ENCODE results near the gene CNIH3.
A peak's percentile ranks its signal among the peaks of the same experiment; 100 is the strongest.

CNIH3 gene

DNA sequence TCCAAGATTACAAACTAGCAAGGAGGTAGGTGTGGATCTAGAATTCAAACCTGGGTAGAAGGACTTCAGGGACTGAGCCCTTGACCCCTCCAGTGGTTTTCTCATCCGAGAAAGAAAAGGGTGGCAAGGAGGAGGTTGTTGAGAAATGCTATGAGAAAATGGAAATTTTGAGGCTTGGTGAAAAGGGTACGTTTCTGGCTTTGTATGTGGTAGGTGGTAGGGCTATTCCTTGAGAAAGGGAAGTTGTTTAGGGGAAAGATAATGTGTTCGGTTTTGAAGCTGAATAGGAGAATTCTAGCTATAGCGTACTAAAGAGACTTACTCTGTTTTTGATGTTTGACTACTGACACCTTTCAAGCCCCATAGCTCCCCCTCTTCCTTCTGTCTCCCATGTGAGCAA is 133.8 kb downstream of the CNIH3 start:
- peak; percentile 47 for DNase-seq

- no peak for DNase-seq
Observed at GRCh38 chr1:224751624-224752311, 135.7 kb downstream of the CNIH3 start.

DNA sequence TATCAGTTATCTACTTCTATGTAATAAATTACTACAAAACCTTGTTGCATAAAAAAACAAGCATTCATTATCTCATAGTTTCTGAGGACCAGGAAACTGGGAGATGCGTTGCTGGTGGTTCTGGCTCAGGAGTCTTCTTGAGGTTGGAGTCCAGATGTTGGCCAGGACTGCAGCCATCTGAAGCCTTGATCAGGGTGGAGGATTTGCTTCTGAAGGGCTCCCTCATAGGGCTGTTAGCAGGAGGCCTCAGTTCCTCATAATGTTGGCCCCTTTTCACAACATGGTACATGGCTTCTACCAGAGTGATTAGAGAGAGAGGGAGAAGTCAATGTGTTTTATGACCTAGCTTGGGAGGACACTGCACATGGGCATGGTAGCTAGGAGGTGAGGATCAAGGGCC is 137.4 kb downstream of the CNIH3 start:
- peak; percentile 43 for DNase-seq

GRCh38 chr1:224755586-224755985 is 139.5 kb downstream of the CNIH3 start:
- no peak for DNase-seq

DNA sequence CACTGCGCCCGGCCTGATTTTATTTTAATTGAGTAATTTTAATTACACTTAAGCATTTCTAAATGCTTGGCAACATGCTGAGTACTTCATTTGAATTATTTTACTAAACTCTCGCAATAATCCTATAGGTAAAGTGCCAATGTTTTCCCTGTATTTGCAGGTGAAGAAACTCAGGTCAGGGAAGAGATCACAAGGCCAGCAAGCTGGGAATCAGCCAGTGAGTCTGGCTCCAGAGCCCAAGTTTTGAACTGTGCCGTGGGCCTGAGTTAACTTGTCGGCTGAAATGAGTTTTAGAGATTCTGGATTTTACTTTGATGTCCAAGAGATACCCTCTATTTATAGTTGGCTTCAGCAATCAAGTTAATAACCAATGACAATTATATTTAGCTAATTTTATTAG is 141.4 kb downstream of the CNIH3 start:
- no peak for DNase-seq

GRCh38 chr1:224759135-224759534 is 143.0 kb downstream of the CNIH3 start:
- DNase-seq, result no peak

- DNase-seq, result no peak
Observed at GRCh38 chr1:224759681-224760091, 143.6 kb downstream of the CNIH3 start.

GRCh38 chr1:224760163-224760562 is 144.0 kb downstream of the CNIH3 start:
- no peak for DNase-seq

GRCh38 chr1:224761245-224761644 is 145.1 kb downstream of the CNIH3 start:
- no peak for DNase-seq

DNA sequence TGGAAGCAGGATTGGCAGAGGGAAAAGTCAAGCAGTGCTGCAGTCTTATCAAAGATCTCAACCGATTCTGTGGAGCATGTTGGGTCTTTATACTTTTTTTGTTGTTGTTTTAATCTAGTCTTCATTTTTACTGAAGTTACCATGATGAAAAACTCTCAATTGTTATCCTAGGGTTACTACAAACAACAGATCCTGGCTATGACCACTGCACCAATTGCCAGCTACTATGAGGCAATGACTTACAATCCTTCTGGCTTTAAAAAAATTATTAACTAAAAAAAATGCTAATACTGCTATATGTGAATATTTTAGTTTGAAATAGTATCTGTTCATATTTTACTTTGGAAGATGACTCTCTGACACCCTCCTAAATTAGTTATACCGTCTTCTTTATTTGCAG is 145.9 kb downstream of the CNIH3 start:
- DNase-seq, result no peak

GRCh38 chr1:224762701-224763100 is 146.6 kb downstream of the CNIH3 start:
- DNase-seq, result no peak

- no peak for DNase-seq
Observed at GRCh38 chr1:224763126-224763775, 147.1 kb downstream of the CNIH3 start.

DNA sequence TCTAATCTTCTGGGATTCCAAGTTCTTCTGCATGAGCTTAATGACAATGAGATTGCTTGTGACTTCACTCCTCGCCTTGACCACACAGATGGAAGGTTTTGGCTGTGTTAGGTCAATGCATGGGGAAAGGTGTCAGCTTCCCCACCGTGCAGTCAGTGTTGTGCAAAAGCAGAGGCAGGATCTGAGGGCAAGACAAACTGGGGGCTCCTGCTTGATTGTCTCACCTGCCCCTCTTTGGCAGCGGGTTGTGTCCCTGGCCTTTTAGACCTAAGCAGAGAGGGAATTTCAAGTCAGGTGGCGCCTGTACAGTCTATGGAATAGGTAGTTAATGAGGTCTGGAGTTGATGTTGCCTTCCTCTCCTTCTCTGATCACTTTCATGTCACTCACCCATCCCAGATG is 150.1 kb downstream of the CNIH3 start:
- DNase-seq, result no peak

DNA sequence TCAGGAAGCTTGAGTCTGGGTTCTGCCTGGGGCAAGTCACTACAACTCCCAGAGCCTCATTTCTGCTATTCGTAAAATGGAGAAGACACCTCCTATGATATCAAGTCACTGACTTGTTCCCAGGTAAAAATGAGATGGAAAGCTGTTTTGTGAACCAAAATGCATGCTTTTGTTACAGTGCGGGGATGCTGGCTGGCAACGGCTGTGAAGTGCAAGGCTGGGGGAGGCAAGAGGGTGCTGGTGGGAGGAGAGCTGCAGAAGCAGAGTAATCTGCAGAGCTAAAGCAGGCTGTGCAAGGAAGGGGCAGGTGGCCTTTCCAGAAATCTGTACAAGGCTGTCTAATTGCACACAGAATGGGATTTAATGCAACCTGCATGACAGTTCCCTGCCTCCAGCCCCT is 150.9 kb downstream of the CNIH3 start:
- no peak for DNase-seq

GRCh38 chr1:224767676-224768075 is 151.6 kb downstream of the CNIH3 start:
- DNase-seq, result no peak

- DNase-seq, result no peak
Observed at GRCh38 chr1:224768971-224769370, 152.9 kb downstream of the CNIH3 start.

GRCh38 chr1:224769452-224770335 is 153.6 kb downstream of the CNIH3 start:
- no peak for DNase-seq

- no peak for DNase-seq
Observed at GRCh38 chr1:224770336-224770693, 154.2 kb downstream of the CNIH3 start.

DNA sequence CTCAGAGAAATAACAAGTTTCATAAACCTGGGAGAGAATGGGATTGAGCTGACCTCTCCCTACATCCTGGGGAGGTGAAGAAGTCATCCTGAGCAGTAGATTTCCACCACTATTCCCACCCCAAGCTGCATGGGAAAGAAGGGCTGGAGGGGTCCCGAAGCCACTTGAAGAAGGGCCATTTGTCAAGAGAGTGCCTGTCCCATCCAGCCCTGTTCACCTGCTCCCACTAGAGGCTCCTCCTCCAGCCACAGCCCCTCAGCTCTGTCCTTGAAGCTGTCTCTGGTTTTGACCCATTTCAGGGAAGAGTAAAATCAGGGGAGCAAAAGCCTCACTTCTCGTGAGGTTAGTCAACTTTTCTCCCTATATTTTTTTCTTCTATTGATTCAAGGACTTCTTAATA is 157.5 kb downstream of the CNIH3 start:
- DNase-seq, result no peak

GRCh38 chr1:224774378-224774777 is 158.3 kb downstream of the CNIH3 start:
- peak; percentile 61 for DNase-seq

GRCh38 chr1:224777180-224777579 is 161.1 kb downstream of the CNIH3 start:
- DNase-seq, result no peak

DNA sequence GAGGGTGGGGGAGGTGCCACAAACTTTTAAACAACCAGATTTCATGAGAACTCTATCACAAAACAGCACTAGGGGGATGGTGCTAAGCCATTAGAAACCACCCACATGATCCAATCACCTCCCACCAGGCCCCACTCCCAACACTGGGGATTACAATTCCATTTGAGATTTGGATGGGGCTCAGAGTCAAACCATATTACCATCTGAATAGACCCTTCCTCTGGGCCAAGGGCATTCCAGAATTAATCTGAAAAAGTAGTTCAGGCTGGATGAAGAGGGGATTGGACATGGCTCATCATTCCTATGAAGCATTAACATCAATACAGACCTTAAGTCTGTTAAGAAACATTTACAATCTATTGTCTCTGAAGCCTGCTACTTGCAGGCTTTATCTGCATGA is 163.4 kb downstream of the CNIH3 start:
- no peak for DNase-seq

DNA sequence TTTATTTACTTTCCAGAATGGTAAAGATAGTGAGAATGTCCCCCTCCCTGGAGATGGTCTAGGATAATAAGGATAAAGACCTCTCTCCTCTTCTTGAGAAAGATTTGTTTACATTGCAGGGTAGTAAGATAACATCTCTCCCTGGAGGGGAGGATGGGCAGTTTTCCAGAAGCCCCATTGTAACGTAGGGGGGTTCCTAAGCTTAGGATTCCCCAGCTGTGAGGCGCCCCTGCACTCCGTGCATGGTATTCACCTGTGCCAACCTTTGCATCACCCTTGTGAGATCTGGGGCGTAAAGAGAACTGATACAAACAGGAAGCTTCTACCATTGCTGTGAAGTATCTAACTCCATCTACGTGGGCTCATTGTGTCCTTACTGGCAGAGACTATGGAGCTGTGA is 164.6 kb downstream of the CNIH3 start:
- DNase-seq, result no peak

DNA sequence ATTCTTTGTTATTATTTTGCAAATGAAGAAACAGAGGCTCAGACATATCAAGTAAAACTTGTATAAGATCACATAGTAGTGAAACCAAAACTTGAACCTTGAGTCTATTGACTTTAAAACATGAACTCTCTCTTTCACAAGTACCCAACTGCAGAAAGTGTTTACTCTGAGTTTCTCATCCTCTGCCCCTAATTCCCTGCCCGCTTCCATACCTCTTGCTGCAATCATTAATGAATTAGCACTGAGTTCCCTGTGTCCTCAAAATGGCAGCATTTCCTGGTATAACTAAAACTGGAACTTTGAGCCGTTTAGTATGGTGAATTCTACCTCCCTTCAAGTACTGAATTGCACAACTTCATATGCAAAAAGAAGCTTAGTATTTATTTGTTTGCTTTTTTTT is 165.7 kb downstream of the CNIH3 start:
- DNase-seq, result peak; percentile 52

Measured in MV-4-11 (cell line).